LNCaP clone FGC (cell line): ENCODE results near the gene GPC6.

Experiments
- DNase-seq: peaks from one replicate; pipeline ENCODE4 v3.0.0-alpha.2; 2011; ENCODE audit warnings: low read depth
- H3K4me3 ChIP-seq: 2 replicates; pipeline ENCODE4 v1.5.1; 2011; ENCODE audit warnings: mild to moderate bottlenecking, low read depth, low read length, control low read depth
- CTCF ChIP-seq: IDR thresholded peaks from 2 replicates; pipeline ENCODE4 v1.5.1; 2012; ENCODE audit warnings: mild to moderate bottlenecking; ENCODE audit not compliant: control insufficient read depth, insufficient read depth; ENCODE audit errors: extremely low read depth

GPC6 gene

DNA sequence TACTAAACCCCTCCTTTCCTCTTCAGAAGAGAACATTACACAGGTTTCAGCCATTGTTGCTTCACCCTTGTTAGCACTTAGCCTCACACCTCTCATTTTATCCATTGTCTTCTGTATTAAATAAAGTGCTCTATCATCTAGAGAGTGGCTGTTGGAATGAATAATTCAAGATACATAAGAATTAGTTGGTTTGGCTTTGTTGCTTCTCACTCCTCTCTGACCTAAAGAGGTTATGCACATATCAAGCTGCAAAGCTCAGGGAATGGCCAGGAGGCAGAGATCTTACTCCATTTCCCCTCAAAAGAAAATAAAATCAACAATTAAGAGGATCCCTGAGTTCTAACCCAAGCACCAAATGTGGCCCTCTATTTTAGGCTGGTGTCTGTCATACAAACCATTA, 1173.2 kb downstream of the GPC6 start:
- TF ChIP-seq CTCF, result no peak
- no peak for DNase-seq
- H3K4me3 ChIP-seq, result no peak overlapping the region

DNA sequence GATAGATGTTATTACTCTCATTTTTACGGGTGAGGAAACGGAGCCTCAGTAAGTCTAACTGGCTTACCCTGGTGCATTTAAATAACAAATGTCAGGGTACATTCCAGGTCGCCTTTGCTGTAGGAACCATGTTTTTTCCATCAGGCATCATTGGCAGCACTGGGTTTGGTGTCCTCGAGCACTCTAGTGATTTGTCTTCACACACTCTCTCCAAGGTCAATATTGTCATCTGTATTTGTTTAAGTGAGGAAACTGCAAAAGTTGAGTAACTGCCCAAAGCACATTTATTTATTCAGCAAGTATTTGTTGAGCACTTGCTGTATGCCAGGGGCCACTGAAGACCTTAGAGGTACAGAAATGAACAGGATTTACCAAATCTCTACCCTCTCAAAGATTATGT, 1174.3 kb downstream of the GPC6 start:
- H3K4me3 ChIP-seq, result no peak overlapping the region
- peak; percentile 84 for DNase-seq
- TF ChIP-seq CTCF, result no peak

- no peak for TF ChIP-seq CTCF
- H3K4me3 ChIP-seq, result no peak overlapping the region
- DNase-seq, result no peak
These were observed 1181.9 kb downstream of the GPC6 start for GRCh38 chr13:94408314-94409036.

GRCh38 chr13:94411747-94412146, 1185.1 kb downstream of the GPC6 start:
- TF ChIP-seq CTCF, result no peak
- DNase-seq, result no peak
- H3K4me3 ChIP-seq, result no peak overlapping the region

DNA sequence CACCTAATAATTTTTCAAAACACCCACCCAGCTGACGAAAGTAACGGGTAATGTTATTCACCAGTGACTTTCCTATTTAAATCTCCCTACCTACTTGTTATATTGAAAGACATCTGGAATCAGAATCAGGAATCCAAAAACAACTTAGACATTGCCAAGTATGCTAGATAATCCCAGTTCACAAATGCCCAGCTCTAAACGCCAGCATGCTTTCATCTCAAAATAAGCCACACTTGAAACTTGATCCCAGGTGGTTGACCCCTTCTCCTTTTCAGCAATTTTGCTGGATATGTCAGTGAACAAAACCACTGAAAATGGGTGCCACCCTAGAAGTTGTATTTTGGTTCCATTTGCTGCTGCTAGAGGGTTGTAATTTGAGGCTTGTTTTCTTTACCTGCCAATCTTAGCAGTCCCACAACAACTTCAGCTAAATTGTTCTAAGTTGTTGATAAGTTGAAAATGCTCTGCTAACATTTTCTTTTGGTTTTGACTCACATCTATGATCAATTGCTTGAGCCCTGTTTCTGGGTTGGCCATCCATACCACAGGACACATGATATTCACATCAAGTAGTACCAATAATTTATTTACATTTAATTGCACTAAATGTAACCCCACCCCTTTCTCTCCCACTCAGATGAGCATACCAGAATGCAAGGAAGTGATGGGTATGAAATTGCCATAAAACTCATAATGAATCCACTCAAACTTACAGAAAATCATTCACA, 1186.4 kb downstream of the GPC6 start:
- no peak for DNase-seq
- no peak for TF ChIP-seq CTCF
- H3K4me3 ChIP-seq, result no peak overlapping the region

- no peak overlapping the region for H3K4me3 ChIP-seq
- DNase-seq, result no peak
- TF ChIP-seq CTCF, result no peak
These were observed 1187.0 kb downstream of the GPC6 start for GRCh38 chr13:94413598-94413944.

DNA sequence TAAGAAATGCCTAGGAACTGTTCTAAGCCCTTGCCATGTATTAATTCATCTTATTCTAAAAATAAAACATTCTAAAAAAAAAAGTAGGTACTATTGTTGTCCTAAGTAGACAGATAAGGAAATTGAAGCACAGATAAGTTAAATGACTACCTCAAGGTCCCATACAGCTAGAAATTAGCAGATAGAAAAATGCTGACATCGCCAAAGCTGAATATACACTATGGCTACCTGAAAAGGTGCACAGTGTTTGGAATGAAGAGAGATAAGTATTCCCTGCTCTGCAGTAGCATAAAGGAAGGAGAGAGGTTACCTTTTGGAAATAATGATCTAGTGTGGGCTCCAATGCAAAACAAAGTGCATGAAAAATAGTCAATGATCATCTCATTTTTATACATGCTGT, 1187.5 kb downstream of the GPC6 start:
- TF ChIP-seq CTCF, result no peak
- no peak for DNase-seq

More for the DNA sequence above, 1187.5 kb downstream of the GPC6 start:
- H3K4me3 ChIP-seq, result no peak overlapping the region
